ENCODE measurements around the gene LRRC52.
"Not testable (repeated sequence)": the region's sequence is repeated elsewhere in the genome, so short reads cannot be mapped to it uniquely, and the experiment has no call there.

Gene LRRC52

DNA sequence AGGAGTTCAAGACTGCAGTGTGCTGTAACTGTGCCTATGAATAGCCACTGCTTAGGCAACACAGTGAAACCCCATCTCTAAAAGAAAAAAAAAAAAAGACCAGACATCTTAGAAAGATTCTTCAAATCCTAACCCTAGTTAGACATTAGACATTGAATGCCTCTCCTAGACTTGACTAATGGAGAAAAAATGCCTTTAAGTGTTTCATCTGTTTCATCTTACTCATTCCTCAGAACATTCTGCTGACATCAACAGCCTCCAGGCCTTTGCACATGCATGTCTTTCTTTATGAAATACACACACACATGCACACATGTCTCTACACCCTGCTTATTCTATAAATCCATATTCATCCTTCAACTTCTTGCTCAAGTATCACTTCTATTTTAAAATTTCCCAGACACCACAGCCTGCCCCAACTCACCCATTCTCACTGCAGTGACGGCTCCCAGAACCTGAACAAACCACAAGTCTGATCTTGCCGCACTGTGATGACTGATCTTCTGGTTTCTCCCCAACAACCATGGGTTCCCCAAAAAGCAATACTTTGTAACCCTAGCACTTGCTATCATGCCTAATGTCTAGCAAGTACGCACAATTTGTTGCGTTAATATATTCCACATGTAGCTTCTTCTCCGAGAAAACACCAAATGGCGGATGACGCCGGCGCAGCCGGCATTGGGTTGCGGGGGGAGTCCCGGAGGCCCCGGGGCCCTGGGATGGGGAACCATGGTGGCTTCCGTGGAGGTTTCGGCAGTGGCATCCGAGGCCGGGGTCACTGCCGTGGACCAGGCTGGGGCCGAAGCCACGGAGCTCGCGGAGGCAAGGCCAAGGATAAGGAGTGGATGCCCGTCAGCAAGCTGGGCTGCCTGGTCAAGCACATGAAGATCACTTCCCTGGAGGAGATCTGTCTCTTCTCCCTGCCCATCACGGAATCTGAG, 37.4 kb downstream of the LRRC52 start:
- DNase-seq (ENCODE audit: low read depth, low spot score), result no peak

DNA sequence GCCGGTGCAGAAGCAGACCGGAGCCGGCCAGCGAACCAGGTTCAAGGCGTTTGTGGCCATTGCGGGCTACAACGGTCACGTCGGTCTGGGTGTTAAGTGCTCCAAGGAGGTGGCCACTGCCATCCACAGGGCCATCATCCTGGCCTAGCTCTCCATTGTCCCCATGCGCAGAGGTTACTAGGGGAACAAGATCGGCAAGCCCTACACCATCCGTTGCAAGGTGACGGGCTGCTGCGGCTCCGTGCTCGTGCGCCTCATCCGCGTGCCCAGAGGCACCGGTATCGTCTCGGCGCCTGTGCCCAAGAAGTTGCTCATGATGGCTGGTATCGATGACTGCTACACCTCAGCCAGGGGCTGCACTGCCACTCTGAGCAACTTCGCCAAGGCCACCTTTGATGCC, 38.1 kb downstream of the LRRC52 start:
- DNase-seq (ENCODE audit: low read depth, low spot score), result no peak

DNA sequence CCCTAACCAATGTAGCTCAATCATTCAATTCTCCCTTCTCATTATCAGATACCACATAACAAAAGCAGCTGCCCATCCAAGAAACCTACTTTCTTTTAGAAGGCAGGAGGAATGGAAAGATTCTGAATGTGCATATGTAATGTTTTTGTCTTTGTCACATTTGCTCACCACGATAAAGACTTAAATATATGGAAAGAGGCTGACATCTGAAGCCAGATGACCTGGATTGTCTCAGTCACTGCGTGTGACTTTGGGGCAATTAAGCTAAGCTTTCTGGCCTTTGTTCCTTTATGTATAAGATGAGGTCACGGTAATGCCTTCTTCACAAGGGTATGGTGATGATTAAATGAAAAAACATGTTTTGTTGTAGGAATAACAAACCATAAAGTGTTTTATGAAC, 42.6 kb downstream of the LRRC52 start:
- no peak for DNase-seq (ENCODE audit: low read depth, low spot score)

DNA sequence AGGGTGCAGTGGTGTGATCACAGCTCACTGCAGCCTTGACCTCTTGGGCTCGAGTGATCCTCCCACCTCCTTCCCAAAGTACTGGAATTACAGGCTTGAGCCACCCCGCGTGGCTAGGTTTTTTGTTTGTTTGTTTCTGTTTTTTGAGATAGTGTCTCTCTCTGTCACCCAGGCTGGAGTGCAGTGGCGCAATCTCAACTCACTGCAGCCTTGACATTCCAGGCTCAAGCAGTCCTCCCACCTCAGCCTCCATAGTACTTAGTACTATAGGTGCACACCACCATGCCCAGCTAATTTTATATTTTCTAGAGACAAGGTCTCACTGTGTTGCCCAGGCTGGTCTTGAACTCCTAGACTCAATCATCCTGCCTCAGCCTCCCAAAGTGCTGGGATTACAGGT, 47.6 kb downstream of the LRRC52 start:
- not testable (repeated sequence) for DNase-seq (ENCODE audit: low read depth, low spot score)

DNA sequence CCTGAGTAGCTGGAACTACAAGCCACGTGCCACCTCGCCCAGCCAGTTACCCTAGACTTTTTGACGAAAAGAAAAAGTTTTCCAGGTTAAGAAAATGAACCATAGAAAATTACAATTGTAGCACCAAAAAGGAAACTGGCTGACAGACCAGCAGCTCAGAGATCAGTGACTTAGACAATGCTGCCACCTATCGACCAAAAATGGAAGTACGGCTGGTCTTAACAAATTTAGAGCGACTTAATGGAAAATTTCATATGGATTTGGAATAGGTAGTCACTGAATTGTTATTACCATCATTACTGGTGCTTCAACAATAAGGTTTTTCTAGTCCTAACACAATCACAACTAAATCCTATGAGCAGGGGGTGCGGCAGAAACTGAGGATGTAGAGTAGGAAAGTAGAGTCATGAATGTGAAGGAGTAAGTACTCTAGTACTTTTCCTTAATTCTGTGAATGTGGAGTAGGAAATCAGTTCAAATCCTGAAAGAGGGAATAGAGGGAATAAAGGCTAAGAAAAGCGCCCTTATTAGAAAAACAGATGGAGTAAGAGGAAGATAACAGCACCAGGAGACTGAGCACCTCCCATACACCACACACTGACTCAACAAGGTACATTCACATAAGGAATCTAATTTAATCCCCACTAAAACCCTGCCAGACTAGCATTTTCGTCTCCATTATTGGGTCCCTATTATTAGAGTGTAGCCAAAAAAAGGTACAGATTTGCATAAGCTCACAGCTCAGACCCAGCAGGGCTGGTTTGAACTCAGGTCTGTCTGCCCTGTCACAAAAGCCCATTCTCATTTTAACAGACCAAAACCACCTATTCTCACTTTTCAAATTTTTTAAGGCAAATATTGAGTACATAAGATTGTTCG, 49.4 kb downstream of the LRRC52 start:
- DNase-seq (ENCODE audit: low read depth, low spot score), result peak; percentile 73

DNA sequence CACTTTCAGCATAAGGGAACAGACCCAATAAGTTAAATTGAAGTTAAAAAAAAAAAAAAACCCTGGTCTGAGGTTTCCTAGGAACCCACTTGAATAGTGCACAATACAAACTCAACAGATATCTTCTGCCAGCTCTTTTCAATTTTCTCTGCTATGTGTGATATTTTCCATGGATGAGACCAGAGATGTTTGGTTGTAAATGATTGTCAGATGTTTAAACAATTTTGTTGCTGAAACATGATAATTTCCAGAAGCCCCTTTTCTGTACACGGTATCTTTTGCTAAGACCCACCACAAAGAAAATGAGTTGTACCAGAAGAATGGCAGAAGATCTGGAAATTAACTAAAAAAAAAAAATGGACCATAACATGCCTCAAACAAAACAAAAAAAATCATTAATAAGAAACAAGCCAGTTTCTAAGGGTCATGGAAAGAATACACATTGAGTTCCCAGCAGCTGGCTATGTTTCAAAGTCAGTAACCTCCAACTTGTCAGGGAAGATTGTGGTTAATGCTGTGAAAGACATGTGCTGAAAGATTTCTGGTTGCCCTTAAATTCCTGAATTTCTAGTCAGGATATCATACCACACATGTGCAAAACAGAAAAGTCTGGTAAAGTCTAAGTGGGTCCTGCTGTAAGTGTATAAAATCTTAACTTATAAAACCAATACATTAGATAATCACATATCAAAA, 51.6 kb downstream of the LRRC52 start:
- DNase-seq (ENCODE audit: low read depth, low spot score), result no peak

DNA sequence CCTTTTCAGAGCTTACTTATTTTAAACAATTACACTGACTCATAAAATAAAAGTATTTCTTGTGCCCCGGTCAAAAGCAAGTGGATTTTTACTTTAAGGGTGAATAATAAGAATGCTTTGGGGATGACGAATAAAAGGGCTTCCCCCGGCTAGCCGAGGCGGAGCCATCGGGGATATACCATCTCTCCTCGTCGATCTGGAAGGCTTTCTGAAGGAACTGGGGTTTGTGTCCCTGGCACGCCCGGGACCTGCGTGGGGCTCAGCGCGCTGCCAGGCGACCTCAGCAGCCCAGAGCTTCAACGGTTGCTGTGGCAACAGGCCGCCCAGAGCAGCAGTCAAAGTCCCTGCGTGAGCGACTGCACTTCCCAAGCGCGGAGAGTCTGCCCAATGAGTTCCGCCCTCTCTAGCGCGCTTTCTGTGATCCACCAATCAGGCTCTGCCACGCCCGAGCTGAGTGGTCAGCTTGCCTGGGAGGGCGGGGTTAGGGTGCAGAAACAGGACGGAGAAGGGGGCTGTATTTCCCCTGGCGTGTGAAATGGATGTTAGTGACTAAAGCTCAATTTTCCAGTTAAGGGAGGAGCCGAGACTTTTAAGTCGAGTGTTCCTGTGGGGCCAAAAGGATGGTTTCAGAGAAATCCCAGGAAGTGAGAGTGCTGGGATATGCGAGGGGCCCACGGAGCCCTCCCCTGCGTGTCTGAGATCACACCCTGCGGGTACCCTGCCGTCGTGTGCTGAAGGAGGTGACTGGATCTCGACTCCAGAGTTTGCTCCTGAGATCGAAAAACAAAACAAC, 54.3 kb downstream of the LRRC52 start:
- DNase-seq (ENCODE audit: low read depth, low spot score), result peak; percentile 96

DNA sequence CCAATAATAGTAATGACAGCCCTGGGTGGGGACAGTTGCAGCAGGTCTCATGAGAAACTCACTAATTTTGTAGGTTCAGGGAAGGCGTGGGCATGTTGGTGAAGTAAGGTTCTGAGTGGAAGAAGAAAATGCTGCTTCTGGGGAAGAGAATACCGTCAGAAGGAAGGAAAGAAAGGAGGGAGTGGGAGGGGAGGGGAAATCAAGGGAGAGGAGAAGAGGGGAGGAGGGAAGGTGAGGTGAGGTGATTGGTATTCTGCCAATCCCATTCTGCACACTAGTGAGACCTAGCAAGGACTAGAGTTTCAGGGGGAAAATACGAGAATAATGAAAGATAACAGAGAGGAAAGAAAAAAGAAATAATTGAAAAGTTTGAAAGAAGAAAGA, 54.9 kb downstream of the LRRC52 start:
- DNase-seq (ENCODE audit: low read depth, low spot score), result no peak

DNA sequence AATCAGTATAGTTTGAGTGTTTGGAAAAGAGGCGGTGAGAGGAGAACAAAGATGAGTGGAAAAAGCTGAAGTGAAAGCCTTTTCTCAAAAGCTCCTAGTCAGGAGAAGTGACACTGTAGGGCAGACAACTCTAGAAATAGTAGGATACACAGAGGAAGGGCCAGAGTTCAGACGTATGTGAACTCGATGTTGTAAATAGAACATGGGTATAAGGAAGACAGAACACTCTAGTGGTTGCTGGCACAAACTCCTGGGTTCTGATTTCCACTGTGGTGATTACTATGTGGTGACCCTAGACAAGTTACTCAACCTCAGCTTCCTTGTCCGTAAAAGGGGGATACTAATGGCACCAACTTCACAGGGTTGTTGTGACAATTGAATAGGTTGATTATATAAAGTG, 57.0 kb downstream of the LRRC52 start:
- no peak for DNase-seq (ENCODE audit: low read depth, low spot score)

DNA sequence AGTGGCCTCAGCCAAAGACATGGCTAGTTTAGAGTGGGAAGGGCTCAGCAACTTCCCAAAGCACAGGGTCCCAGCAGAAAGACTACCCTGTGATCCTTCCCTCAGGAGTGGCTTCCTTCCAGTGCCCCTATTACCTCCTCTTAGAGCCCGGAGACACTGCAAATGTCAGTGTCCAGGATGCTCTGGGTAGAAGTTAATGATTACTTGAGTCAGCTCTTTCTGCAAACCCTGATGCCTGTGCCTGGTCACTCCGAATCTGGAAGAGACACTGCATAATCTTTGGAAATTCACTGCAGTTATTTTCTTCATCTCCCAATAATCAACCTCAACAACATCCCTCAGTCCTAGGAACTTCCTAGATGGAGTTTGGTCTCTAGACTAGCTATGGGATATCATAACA, 60.0 kb downstream of the LRRC52 start:
- no peak for DNase-seq (ENCODE audit: low read depth, low spot score)

DNA sequence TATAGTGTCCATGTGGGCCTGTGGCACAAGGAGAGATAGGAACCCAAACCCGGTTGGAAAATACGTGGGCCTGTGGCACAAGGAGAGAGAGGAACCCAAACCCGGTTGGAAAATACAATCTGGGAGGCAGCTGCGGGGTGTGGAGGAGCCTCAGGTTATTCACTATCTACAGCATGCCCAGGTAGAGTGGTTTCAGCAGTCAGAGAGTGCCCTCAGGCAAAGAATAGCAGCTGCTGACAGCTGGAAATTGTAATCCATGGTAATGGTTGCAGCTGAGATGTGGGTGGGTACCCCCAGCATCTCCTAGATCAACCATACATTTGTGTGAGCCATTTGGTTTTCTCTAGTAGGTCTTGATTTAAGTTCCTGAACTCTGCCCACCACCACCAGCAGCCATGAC, 61.4 kb downstream of the LRRC52 start:
- DNase-seq (ENCODE audit: low read depth, low spot score), result no peak

DNA sequence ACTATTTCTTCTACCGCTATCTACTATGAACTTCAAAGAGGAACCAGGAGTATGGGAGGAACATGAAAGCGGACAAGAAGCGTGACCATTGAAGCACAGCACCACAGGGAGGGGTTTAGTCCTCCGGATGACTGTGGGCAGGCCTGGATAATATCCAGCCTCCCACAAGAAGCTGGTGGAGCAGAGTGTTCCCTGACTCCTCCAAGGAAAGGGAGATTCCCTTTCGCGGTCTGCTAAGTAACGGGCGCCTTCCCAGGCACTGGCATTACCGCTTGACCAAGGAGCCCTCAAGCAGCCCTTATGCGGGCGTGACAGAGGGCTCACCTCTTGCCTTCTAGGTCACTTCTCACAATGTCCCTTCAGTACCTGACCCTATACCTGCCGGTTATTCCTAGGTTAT, 62.9 kb downstream of the LRRC52 start:
- DNase-seq (ENCODE audit: low read depth, low spot score), result not testable (repeated sequence)

DNA sequence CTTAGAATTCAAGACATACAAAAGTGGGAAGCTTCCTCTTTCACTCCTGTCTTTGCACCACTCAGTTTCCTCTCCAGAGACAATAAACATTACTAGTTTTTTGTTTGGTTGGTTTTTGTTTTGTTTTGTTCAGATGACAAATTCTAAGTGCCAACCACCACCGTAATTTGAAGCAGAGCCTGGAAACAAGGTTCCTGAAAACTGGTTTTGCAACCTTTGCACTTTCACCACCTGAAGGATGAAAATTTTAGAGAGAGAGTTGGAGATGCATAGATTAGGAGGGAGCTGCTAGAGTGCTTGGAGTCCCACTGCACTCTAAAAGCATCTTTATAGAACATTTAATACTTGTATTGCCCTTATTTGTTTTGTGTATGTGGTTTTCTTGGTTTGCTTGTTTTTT, 67.1 kb downstream of the LRRC52 start:
- DNase-seq (ENCODE audit: low read depth, low spot score), result no peak

DNA sequence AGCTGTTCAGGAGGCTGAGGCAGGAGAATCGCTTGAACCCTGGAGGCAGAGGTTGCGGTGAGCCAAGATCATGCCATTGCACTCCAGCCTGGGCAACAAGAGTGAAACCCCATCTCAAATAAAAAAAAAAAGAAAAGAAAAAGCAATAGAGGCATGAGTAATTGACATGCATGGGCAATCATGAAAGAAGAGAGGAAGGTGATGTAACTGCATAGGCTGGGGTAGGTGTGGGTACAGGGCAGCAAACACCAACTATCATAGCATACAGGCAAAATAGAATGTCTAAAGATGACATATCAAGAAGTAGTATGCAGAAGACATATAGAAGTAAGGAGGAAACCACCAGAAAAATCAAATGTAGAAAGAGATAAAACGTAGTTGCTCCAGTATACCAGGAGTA, 68.3 kb downstream of the LRRC52 start:
- DNase-seq (ENCODE audit: low read depth, low spot score), result no peak
